NB4 (cell line): ENCODE results near the gene ANKRD33B.
A peak's percentile ranks its signal among the peaks of the same experiment; 100 is the strongest.
"Not testable (repeated sequence)": the region's sequence is repeated elsewhere in the genome, so short reads cannot be mapped to it uniquely, and the experiment has no call there.

Experiments used
- DNase-seq: peaks from one replicate; pipeline ENCODE4 v3.0.0; 2010; ENCODE audit warnings: low read depth
- H3K4me3 ChIP-seq: one replicate; pipeline ENCODE4 v1.5.1; 2011; ENCODE audit warnings: mild to moderate bottlenecking, low read depth, low read length, moderate library complexity
- MYC ChIP-seq: IDR thresholded peaks from 2 replicates; pipeline ENCODE4 v1.6.1; 2011; ENCODE audit warnings: low read depth, low read length
- POLR2A ChIP-seq: IDR thresholded peaks from 2 replicates; pipeline ENCODE4 v1.6.1; 2011; ENCODE audit warnings: mild to moderate bottlenecking; ENCODE audit not compliant: insufficient read length; ENCODE audit errors: extremely low read depth
- TF ChIP-seq, protein P1 (sequence below): IDR thresholded peaks from 2 replicates; pipeline ENCODE4 v1.6.1; 2011; ENCODE audit warnings: low read depth, low read length
- TF ChIP-seq, protein P2 (sequence below): IDR thresholded peaks from one replicate; pipeline ENCODE4 v1.5.1; 2012; ENCODE audit warnings: low read depth, low read length

Gene ANKRD33B

DNA sequence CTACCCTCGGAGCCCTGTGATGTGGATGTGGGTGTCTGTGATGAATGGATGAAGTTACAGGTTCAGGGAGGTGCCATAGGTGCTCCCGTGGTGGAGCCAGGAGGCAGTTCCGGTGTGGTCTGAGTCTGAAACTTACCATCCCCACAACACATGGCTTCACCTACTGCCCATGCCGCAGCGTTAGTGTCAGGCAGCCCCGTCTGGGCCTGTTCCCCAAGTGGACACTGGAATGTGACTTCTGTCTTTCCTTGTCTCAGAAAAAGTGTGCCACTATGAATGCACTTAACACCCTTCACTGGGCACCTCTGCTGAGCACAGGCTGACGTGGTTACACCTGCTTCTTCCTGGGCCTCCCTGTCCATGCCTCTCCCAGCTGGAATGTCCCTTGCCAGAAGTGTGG lies 8.6 kb downstream of the ANKRD33B start:
- DNase-seq: no peak
- TF ChIP-seq POLR2A (no peak), MYC (no peak)
- TF ChIP-seq, protein P1, sequence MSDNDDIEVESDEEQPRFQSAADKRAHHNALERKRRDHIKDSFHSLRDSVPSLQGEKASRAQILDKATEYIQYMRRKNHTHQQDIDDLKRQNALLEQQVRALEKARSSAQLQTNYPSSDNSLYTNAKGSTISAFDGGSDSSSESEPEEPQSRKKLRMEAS: no peak
- TF ChIP-seq, protein P2, sequence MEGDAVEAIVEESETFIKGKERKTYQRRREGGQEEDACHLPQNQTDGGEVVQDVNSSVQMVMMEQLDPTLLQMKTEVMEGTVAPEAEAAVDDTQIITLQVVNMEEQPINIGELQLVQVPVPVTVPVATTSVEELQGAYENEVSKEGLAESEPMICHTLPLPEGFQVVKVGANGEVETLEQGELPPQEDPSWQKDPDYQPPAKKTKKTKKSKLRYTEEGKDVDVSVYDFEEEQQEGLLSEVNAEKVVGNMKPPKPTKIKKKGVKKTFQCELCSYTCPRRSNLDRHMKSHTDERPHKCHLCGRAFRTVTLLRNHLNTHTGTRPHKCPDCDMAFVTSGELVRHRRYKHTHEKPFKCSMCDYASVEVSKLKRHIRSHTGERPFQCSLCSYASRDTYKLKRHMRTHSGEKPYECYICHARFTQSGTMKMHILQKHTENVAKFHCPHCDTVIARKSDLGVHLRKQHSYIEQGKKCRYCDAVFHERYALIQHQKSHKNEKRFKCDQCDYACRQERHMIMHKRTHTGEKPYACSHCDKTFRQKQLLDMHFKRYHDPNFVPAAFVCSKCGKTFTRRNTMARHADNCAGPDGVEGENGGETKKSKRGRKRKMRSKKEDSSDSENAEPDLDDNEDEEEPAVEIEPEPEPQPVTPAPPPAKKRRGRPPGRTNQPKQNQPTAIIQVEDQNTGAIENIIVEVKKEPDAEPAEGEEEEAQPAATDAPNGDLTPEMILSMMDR: no peak
- H3K4me3 ChIP-seq: no peak overlapping the region

DNA sequence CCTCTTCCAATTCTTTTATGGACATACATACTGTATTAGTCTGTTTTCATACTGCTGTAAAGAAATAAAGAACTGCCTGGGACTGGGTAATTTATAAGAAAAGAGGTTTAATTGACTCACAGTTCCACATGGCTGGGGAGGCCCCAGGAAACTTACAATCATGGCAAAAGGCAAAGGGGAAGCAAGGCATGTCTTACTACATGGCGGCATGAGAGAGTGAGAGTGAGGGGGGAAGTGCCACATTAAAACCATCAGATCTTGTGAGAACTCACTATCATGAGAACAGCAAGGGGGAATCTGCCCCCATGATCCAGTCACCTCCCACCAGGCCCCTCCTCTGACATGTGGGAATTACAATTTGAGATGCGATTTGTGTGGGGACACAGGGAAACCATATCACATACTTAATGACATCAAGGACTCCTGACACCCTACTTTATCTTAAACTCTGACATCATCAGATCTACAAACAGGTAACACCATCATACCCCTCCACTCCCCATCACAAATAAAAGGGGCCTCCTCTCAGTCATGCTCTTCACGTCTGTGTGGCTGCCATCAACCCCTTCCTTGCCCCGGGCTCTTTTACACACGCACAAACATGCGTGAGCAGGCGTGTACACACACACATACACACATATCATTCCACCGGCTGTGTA lies 9.7 kb downstream of the ANKRD33B start:
- no peak overlapping the region for H3K4me3 ChIP-seq
- TF ChIP-seq POLR2A (no peak), MYC (no peak)
- TF ChIP-seq, protein P2: no peak
- TF ChIP-seq, protein P1: no peak
- no peak for DNase-seq

DNA sequence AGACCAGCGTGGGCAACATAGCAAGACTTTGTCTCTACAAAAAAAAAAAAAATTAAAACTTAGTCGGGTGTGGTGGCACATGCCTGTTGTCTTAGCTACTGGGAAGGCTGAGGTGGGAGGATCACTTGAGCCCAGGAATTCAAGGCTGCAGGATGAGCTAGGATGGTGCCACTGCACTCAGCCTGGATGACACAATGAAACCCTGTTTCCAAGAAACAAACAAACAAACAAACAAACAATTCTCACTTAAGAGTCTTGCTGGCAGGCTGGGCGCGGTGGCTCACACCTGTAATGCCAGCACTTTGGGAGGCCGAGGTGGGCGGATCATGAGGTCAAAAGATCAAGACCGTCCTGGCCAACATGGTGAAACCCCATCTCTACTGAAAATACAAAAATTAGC lies 11.0 kb downstream of the ANKRD33B start:
- DNase-seq, H3K4me3 ChIP-seq: not testable (repeated sequence)

DNA sequence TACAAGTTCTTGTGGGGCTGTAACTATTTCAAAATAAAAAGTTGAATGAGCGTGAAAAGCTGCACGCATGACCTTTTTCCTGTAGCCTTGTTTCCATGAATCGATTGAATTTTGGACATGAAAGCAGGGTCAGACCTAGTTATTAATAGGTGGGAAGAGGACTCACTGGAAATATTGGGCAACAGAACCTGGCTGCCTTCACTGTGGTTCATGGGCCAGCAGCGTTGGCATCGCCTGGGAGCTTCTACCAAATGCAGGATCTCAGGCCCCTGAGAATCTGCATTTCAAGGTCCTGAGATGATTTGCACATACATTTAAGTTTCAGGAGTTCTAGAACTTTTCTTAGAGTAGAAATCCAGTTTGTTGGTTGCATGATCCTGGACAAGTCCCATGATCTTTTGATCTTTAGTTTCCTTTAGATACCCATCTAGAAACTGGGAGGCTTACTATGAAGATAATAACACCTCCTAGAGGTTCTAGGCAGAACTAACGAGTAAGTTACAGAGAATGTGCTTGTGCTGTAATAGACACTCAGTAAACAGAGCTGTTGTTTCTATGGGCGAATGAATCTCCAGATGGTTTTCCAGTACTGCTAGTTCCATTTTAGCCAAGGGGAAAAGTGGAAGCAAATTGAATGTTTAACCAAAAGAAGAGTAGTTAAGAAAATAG lies 12.4 kb downstream of the ANKRD33B start:
- TF ChIP-seq MYC: no peak
- TF ChIP-seq, protein P2: peak; percentile 29
- DNase-seq: peak; percentile 40
- no peak overlapping the region for H3K4me3 ChIP-seq

DNA sequence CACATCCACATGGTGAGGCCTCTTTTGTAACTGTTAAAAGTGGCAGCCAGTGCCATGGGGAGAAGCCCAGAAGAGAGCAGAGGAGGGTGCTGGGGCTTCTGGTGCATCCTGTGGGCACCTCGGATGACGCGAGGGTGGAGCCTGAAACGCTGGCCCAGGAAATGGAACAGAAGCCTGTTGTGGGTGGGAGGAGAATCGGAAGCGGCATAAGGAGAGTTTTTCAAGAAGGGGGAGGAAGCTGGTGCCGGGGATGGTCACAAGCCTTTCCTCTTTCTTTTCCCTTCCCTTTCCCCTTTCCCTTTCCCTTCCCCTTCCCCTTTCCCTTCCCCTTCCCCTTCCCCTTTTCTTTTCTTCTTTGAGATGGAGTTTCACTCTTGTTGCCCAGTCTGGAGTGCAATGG lies 12.9 kb downstream of the ANKRD33B start:
- TF ChIP-seq MYC (no peak), POLR2A (no peak)
- TF ChIP-seq, protein P2: no peak
- TF ChIP-seq, protein P1: no peak
- H3K4me3 ChIP-seq: no peak overlapping the region
- no peak for DNase-seq

DNA sequence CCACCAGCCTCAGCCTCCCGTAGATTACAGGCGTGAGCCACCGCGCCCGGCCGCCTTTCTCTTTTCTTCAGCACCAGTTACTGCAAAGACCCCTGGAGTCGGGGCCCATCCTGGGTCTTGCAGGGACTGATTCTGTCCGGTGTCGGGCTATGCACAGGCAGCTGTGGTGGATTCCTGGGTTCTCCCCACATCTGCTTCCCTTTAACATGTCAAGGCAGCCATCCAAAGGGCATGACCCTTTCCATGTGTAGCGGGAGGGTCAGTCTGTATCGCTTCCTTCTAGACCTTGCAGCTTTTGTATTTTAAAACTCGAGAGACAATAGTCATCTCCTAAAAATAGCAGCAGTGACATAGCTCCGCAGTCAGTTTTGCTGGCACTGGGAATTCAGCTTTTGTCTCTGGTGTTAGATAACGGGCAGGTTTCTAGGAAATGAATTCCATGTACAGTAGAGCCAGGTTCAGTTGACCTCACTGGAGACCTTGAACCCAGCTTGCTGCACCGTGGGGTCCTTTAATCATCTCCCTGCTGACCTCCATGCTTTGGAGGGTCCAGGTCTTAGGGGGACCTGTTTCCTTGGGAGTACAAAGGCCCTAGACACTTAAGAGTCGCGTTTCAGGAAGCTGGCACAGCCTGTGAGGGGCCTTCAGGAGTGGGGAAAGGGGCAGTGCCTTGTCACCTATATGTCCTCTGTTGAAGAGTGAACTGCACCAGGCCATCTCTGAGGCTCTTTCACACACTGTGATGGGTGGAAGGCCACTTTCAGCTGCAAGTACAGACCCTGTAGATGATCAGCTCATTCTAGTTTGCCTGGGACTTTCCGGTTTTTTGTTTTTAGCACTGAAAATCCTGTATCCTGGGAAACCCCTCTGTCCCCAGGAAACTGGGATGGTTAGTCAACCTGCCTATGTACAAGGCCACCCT lies 13.8 kb downstream of the ANKRD33B start:
- no peak overlapping the region for H3K4me3 ChIP-seq
- DNase-seq: no peak
- TF ChIP-seq, protein P2: no peak
- TF ChIP-seq POLR2A: no peak
- TF ChIP-seq MYC: no peak
- TF ChIP-seq, protein P1: no peak
